Breast epithelium (tissue), 4 donors: ENCODE results near the gene NT5C2. TPM values are rescaled to one million over a fixed set of nuclear protein-coding genes. Genes with fewer than 3 reads are reported as not detected.
"Not testable (repeated sequence)": the region's sequence is repeated elsewhere in the genome, so short reads cannot be mapped to it uniquely, and the experiment has no call there.

Source experiments
- DNase-seq, 2 donors: peaks; one replicate each; pipeline ENCODE4 v3.0.0-alpha.2; 2019; ENCODE audit warnings: low spot score in 2 of 2
- H3K27ac ChIP-seq, 2 donors: fragments of 200-600 bp; sonication (generic) in 1 of 2; one replicate each; pipeline ENCODE4 v1.5.1; 2016 to 2019; ENCODE audit warnings: mild to moderate bottlenecking in 1 of 2
- H3K27me3 ChIP-seq, 2 donors: fragments of 200-600 bp; sonication (generic) in 1 of 2; one replicate each; pipeline versions ENCODE4 v1.5.1 to v1.6.0; 2017 to 2019; ENCODE audit warnings: control low read depth in 1 of 2, mild to moderate bottlenecking in 1 of 2
- H3K36me3 ChIP-seq: fragments of 200-600 bp; one replicate; pipeline ENCODE4 v1.5.1; 2019
- H3K4me1 ChIP-seq, 2 donors: fragments of 200-600 bp; sonication (generic); one replicate each; pipeline ENCODE4 v1.5.1; 2016 to 2019; ENCODE audit warnings: control low read depth in 1 of 2
- H3K4me3 ChIP-seq, 3 donors: fragments of 200-600 bp; sonication (generic); 1 replicate in 2 of 3; 2 replicates in 1 of 3; pipeline ENCODE4 v1.5.1; 2016 to 2019; ENCODE audit warnings: mild to moderate bottlenecking in 3 of 3, moderate library complexity in 2 of 3
- H3K9me3 ChIP-seq, 2 donors: fragments of 200-600 bp; sonication (generic) in 1 of 2; one replicate each; pipeline ENCODE4 v1.5.1; 2016 to 2019; ENCODE audit warnings: control low read depth in 1 of 2
- CTCF ChIP-seq, 3 donors: fragments of 450-650 bp; IDR thresholded peaks; one replicate each; pipeline ENCODE4 v1.5.1; 2016 to 2017; ENCODE audit warnings: antibody characterized with exemption in 3 of 3, mild to moderate bottlenecking in 3 of 3, moderate library complexity in 3 of 3
- POLR2A ChIP-seq: fragments of 450-650 bp; IDR thresholded peaks from one replicate; pipeline ENCODE4 v1.6.1; 2016; ENCODE audit warnings: antibody characterized with exemption, mild to moderate bottlenecking, moderate library complexity
- POLR2AphosphoS5 ChIP-seq, 3 donors: sonication (generic); formaldehyde crosslinking; IDR thresholded peaks; one replicate each; pipeline ENCODE4 v1.6.1; 2017; ENCODE audit warnings: antibody characterized with exemption in 3 of 3
- intact Hi-C: fragments of 100-400 bp; cut with DNase I; formaldehyde crosslinking; loops from one replicate; pipeline ENCODE4 v1.15.1; 2023; ENCODE audit warnings: low total_unique reads
- total RNA-seq, 3 donors: library from RNA; depleted of rRNA; stranded (reverse); fragments of >200 nt; gene quantifications; one replicate each; pipeline ENCODE4 v1.1.0, GENCODE V29; 2016

The NT5C2 gene
- total RNA-seq, 3 donors from 2014 or later, result 52.8 to 122 (median 73.1) TPM

GRCh38 chr10:103171278-103171677 is 21.8 kb downstream of the NT5C2 start:
- Histone ChIP-seq H3K4me1 (no peaks in the 10 kb centered on the region), H3K9me3 (no peaks in the 10 kb centered on the region), H3K27ac (peak overlapping the region; percentile 14 to 39), H3K4me3 (no peak overlapping the region), H3K27me3 (no peaks in the 10 kb centered on the region), H3K36me3 (no peaks in the 10 kb centered on the region)
- no peak for DNase-seq
- TF ChIP-seq CTCF (IDR thresholded peaks at IDR 0.05), result no peak
- no peak for TF ChIP-seq POLR2AphosphoS5 (IDR thresholded peaks at IDR 0.05)
- TF ChIP-seq POLR2A, result no peak
- intact Hi-C loops, result no loop called here

- H3K36me3 ChIP-seq, result no peaks in the 10 kb centered on the region
Measured at GRCh38 chr10:103168438-103168837, 24.6 kb downstream of the NT5C2 start.

GRCh38 chr10:103167554-103167953 is 25.5 kb downstream of the NT5C2 start:
- intact Hi-C loops, result not testable (repeated sequence)

More at GRCh38 chr10:103168438-103168837, 24.6 kb downstream of the NT5C2 start:
- TF ChIP-seq POLR2A (no peak), POLR2AphosphoS5 (IDR thresholded peaks at IDR 0.05) (no peak), CTCF (IDR thresholded peaks at IDR 0.05) (no peak)
- Histone ChIP-seq H3K4me1 (no peaks in the 10 kb centered on the region), H3K27ac (peak overlapping the region in 1 of 2 donors; percentile 23), H3K27me3 (no peaks in the 10 kb centered on the region), H3K4me3 (no peak overlapping the region), H3K9me3 (no peaks in the 10 kb centered on the region)
- intact Hi-C loops, result no loop called here
- no peak for DNase-seq

GRCh38 chr10:103166523-103166922 is 26.5 kb downstream of the NT5C2 start:
- Histone ChIP-seq H3K36me3 (no peaks in the 10 kb centered on the region), H3K4me1 (no peaks in the 10 kb centered on the region), H3K4me3 (no peak overlapping the region), H3K27me3 (no peaks in the 10 kb centered on the region), H3K9me3 (no peaks in the 10 kb centered on the region), H3K27ac (no peak overlapping the region)
- TF ChIP-seq POLR2A (no peak), POLR2AphosphoS5 (IDR thresholded peaks at IDR 0.05) (no peak), CTCF (IDR thresholded peaks at IDR 0.05) (no peak)
- DNase-seq, result no peak
- intact Hi-C loops, result no loop called here

More at GRCh38 chr10:103167554-103167953, 25.5 kb downstream of the NT5C2 start:
- not testable (repeated sequence) for H3K36me3 ChIP-seq, H3K4me1 ChIP-seq, H3K9me3 ChIP-seq, H3K27ac ChIP-seq, DNase-seq, H3K27me3 ChIP-seq, H3K4me3 ChIP-seq

- H3K27ac ChIP-seq, DNase-seq, H3K9me3 ChIP-seq, H3K27me3 ChIP-seq, H3K4me3 ChIP-seq, H3K36me3 ChIP-seq, intact Hi-C loops, H3K4me1 ChIP-seq: not testable (repeated sequence)
Measured at GRCh38 chr10:103163766-103164403, 29.2 kb downstream of the NT5C2 start.

- DNase-seq, result no peak
- TF ChIP-seq CTCF (IDR thresholded peaks at IDR 0.05), result no peak
- no peak for TF ChIP-seq POLR2A
- TF ChIP-seq POLR2AphosphoS5 (IDR thresholded peaks at IDR 0.05), result no peak
- no peak overlapping the region for H3K4me3 ChIP-seq
- no peaks in the 10 kb centered on the region for H3K4me1 ChIP-seq
- no peaks in the 10 kb centered on the region for H3K27me3 ChIP-seq
- intact Hi-C loops, result loop anchor here (10.0 kb wide), 1 partner anchor 1172 kb away; no protein-coding TSS in a partner anchor
- H3K27ac ChIP-seq, result no peak overlapping the region
- no peaks in the 10 kb centered on the region for H3K9me3 ChIP-seq
- H3K36me3 ChIP-seq, result no peaks in the 10 kb centered on the region
Measured at GRCh38 chr10:103157246-103157645, 35.8 kb downstream of the NT5C2 start.
